Measurements from ENCODE around the gene TM9SF1. TPM values are rescaled to one million over a fixed set of nuclear protein-coding genes. Genes with fewer than 3 reads are reported as not detected.

Gene TM9SF1
- total and polyA plus RNA-seq, 2 of the 4 experiments (the other 2 are of a cell fraction), result 40.4 to 65.6 TPM

- H4K20me1 ChIP-seq (ENCODE audit: insufficient read depth, low read length), result no peaks in the 10 kb centered on the region
- H3K9me1 ChIP-seq (ENCODE audit: insufficient read depth, low read length), result no peaks in the 10 kb centered on the region
- H3K9ac ChIP-seq (ENCODE audit: low read depth, low read length), result no peak overlapping the region
- CTCF ChIA-PET, result no interaction called here
- no peaks in the 10 kb centered on the region for H3K9me3 ChIP-seq (ENCODE audit: control insufficient read depth, insufficient read depth, low read length)
- no peak overlapping the region for H4K91ac ChIP-seq (ENCODE audit: insufficient read depth, low read depth, low read length)
- H3K14ac ChIP-seq (replicated peaks; ENCODE audit: low read depth, low read length), result no peak overlapping the region
- no peak overlapping the region for H4K5ac ChIP-seq (ENCODE audit: low read depth, low read length)
- no TSS peak for BruUV-seq (replicated peaks)
- H3K4me2 ChIP-seq (ENCODE audit: low read depth, low read length), result no peak overlapping the region
- H2AFZ ChIP-seq (replicated peaks; ENCODE audit: low read length, poor library complexity), result no peak overlapping the region
- H3K23ac ChIP-seq (ENCODE audit: low read depth, low read length), result no peak overlapping the region
- H3K36me3 ChIP-seq (ENCODE audit: control insufficient read depth, insufficient read depth, low read length), result peaks cover 62% of the 10 kb centered on the region
- no peak overlapping the region for H3K4me3 ChIP-seq (ENCODE audit: insufficient read depth, low read depth, low read length)
- no peak overlapping the region for H3K27ac ChIP-seq (ENCODE audit: insufficient read depth, low read length)
- H4K8ac ChIP-seq (ENCODE audit: low read depth in 2 of 2, low read length in 2 of 2), result no peak overlapping the region
- intact Hi-C loops (cut with micrococcal nuclease), result no loop called here
- POLR2A ChIA-PET (ENCODE audit: unreplicated experiment), result no interaction called here
- no peak overlapping the region for H3K56ac ChIP-seq (ENCODE audit: extremely low read depth, insufficient read depth, low read length)
- in situ Hi-C loops (cut with MboI; ENCODE audit: low sequenced_read_pairs), result no loop called here
- H3K79me1 ChIP-seq (ENCODE audit: low read depth in 1 of 2, low read length in 2 of 2), result no peaks in the 10 kb centered on the region; a peak in 1 of 4 replicates
- WGBS, 2 experiments (ENCODE audit: extremely low coverage in 2 of 2, insufficient read length in 1 of 2), result no CpG with 5 or more reads among the region's 12 CpGs
- no peak overlapping the region for H2BK120ac ChIP-seq (ENCODE audit: low read depth, low read length)
- no peak for DNase-seq
- H3K18ac ChIP-seq (ENCODE audit: low read depth, low read length), result no peak overlapping the region
- no peak overlapping the region for H2AK5ac ChIP-seq (ENCODE audit: low read depth, low read length)
- H2BK5ac ChIP-seq (ENCODE audit: low read depth, low read length, poor library complexity, severe bottlenecking), result no peak overlapping the region
- peaks cover 2% of the 10 kb centered on the region; the same call in 1 of the 2 replicates for H3K4me1 ChIP-seq (ENCODE audit: control insufficient read depth, insufficient read depth, low read length)
- TF ChIP-seq BHLHE40 (IDR thresholded peaks at IDR 0.05; ENCODE audit: low read depth, low read length) (no peak), RAD21 (IDR thresholded peaks at IDR 0.05; ENCODE audit: low read length) (no peak), MXI1 (IDR thresholded peaks at IDR 0.05; ENCODE audit: borderline replicate concordance, low read depth, low read length) (no peak), ELK1 (IDR thresholded peaks at IDR 0.05; ENCODE audit: borderline replicate concordance, low read depth, low read length) (no peak), CHD1 (IDR thresholded peaks at IDR 0.05; ENCODE audit: low read depth, low read length) (no peak), USF2 (IDR thresholded peaks at IDR 0.05; ENCODE audit: low read depth, low read length) (no peak), NFE2L2 (IDR thresholded peaks at IDR 0.05; ENCODE audit: low read depth, low read length) (no peak), MAFK (IDR thresholded peaks at IDR 0.05; ENCODE audit: low read depth, low read length) (no peak), POLR2A (IDR thresholded peaks at IDR 0.05; ENCODE audit: low read depth, low read length) (no peak)
- no peak overlapping the region for H3K4ac ChIP-seq (ENCODE audit: low read depth, low read length)
- no peaks in the 10 kb centered on the region for H3K27me3 ChIP-seq (ENCODE audit: control insufficient read depth, insufficient read depth, low read length)
- no peak overlapping the region for H2BK20ac ChIP-seq (ENCODE audit: low read depth, low read length)
- H2BK15ac ChIP-seq (ENCODE audit: low read depth, low read length), result no peak overlapping the region
- ATAC-seq (ENCODE audit: low read depth), result no peak
- H2AK9ac ChIP-seq (replicated peaks; ENCODE audit: low read depth, low read length, poor library complexity), result no peak overlapping the region
- dilution Hi-C loops (cut with HindIII; ENCODE audit: low sequenced_read_pairs, unreplicated experiment), result no loop called here
Measured at GRCh38 chr14:24178399-24179178, 16.7 kb downstream of the TM9SF1 start.
